Renal pelvis (tissue), 4 donors: ENCODE data around the gene LDLRAD4. TPM values are rescaled to one million over a fixed set of nuclear protein-coding genes. Genes with fewer than 3 reads are reported as not detected.
A peak's percentile ranks its signal among the peaks of the same experiment; 100 is the strongest.

Source experiments
- DNase-seq: peaks from one replicate; pipeline ENCODE4 v3.0.0-alpha.2; 2013
- polyA plus RNA-seq, 3 donors: library from polyadenylated mRNA; unstranded; fragments of 120-200 nt; gene quantifications; one replicate each; pipeline ENCODE4 v1.2.1, GENCODE V29; 2013; ENCODE audit not compliant: insufficient read length in 3 of 3

The LDLRAD4 gene
- polyA plus RNA-seq, 3 donors = 9.0 to 11.3 (median 10.6) TPM

- DNase-seq = no peak
These were observed 408.0 kb downstream of the LDLRAD4 start for GRCh38 chr18:13626544-13626908.

- no peak for DNase-seq
These were observed 409.1 kb downstream of the LDLRAD4 start for GRCh38 chr18:13627639-13628038.

GRCh38 chr18:13628211-13628610, 409.7 kb downstream of the LDLRAD4 start:
- DNase-seq = no peak

GRCh38 chr18:13629841-13630715, 411.5 kb downstream of the LDLRAD4 start:
- DNase-seq = peak; percentile 76

GRCh38 chr18:13630716-13631268, 412.2 kb downstream of the LDLRAD4 start:
- no peak for DNase-seq

GRCh38 chr18:13633700-13634099, 415.1 kb downstream of the LDLRAD4 start:
- DNase-seq = no peak

GRCh38 chr18:13635046-13635445, 416.5 kb downstream of the LDLRAD4 start:
- DNase-seq = no peak

GRCh38 chr18:13638719-13639595, 420.4 kb downstream of the LDLRAD4 start:
- no peak for DNase-seq

- DNase-seq = no peak
These were observed 421.8 kb downstream of the LDLRAD4 start for GRCh38 chr18:13640266-13640860.

GRCh38 chr18:13641551-13642439, 423.2 kb downstream of the LDLRAD4 start:
- peak; percentile 67 for DNase-seq

- DNase-seq = no peak
These were observed 423.9 kb downstream of the LDLRAD4 start for GRCh38 chr18:13642440-13642827.

- DNase-seq = no peak
These were observed 424.7 kb downstream of the LDLRAD4 start for GRCh38 chr18:13643261-13643751.

GRCh38 chr18:13645093-13645492, 426.5 kb downstream of the LDLRAD4 start:
- DNase-seq = no peak

- DNase-seq = no peak
These were observed 428.1 kb downstream of the LDLRAD4 start for GRCh38 chr18:13646633-13647032.

- no peak for DNase-seq
These were observed 429.2 kb downstream of the LDLRAD4 start for GRCh38 chr18:13647761-13648160.

- no peak for DNase-seq
These were observed 431.1 kb downstream of the LDLRAD4 start for GRCh38 chr18:13649397-13650390.

GRCh38 chr18:13653746-13654433, 435.3 kb downstream of the LDLRAD4 start:
- no peak for DNase-seq

GRCh38 chr18:13657974-13658373, 439.4 kb downstream of the LDLRAD4 start:
- no peak for DNase-seq
